GM19468 (cell line): ENCODE measurements around the gene MORN1.

Experiments used
- ATAC-seq: cut with Tn5 transposase; IDR thresholded peaks from one replicate; pipeline ENCODE4 v1.9.1; 2021; ENCODE audit warnings: mild to moderate bottlenecking, moderate library complexity, moderate number of reproducible peaks; ENCODE audit not compliant: unreplicated experiment; ENCODE audit errors: extremely low read depth

MORN1 gene

GRCh38 chr1:2406451-2407041 is 15.2 kb upstream of the MORN1 start:
- ATAC-seq, result no peak

- no peak for ATAC-seq
These were observed 14.4 kb upstream of the MORN1 start for GRCh38 chr1:2405588-2406295.

GRCh38 chr1:2404890-2405511 is 13.6 kb upstream of the MORN1 start:
- no peak for ATAC-seq

- ATAC-seq, result no peak
These were observed 13.0 kb upstream of the MORN1 start for GRCh38 chr1:2404142-2404889.

GRCh38 chr1:2403273-2403672 is 11.9 kb upstream of the MORN1 start:
- no peak for ATAC-seq

GRCh38 chr1:2402420-2402819 is 11.1 kb upstream of the MORN1 start:
- no peak for ATAC-seq

- no peak for ATAC-seq
These were observed 9.7 kb upstream of the MORN1 start for GRCh38 chr1:2400950-2401649.

- ATAC-seq, result no peak
These were observed 9.2 kb upstream of the MORN1 start for GRCh38 chr1:2400576-2400909.

GRCh38 chr1:2399890-2400575 is 8.7 kb upstream of the MORN1 start:
- no peak for ATAC-seq

- ATAC-seq, result no peak
These were observed 7.5 kb upstream of the MORN1 start for GRCh38 chr1:2398871-2399270.

GRCh38 chr1:2397007-2397679 is 5.8 kb upstream of the MORN1 start:
- ATAC-seq, result no peak

GRCh38 chr1:2396476-2396875 is 5.1 kb upstream of the MORN1 start:
- ATAC-seq, result no peak

- no peak for ATAC-seq
These were observed 4.7 kb upstream of the MORN1 start for GRCh38 chr1:2396059-2396458.

- ATAC-seq, result no peak
These were observed 3.9 kb upstream of the MORN1 start for GRCh38 chr1:2395245-2395644.

GRCh38 chr1:2394761-2395160 is 3.4 kb upstream of the MORN1 start:
- no peak for ATAC-seq

GRCh38 chr1:2394220-2394619 is 2.9 kb upstream of the MORN1 start:
- ATAC-seq, result no peak

GRCh38 chr1:2393471-2393877 is 2.1 kb upstream of the MORN1 start:
- no peak for ATAC-seq

- ATAC-seq, result no peak
These were observed 1.3 kb upstream of the MORN1 start for GRCh38 chr1:2392686-2393085.

GRCh38 chr1:2391931-2392509 is 666 bp upstream of the MORN1 start:
- no peak for ATAC-seq
